ENCODE data around the gene MAPKAP1. TPM values are rescaled to one million over a fixed set of nuclear protein-coding genes. Genes with fewer than 3 reads are reported as not detected.

Gene MAPKAP1
- total and polyA plus RNA-seq, 2 experiments from 2014 or later: 68.5 to 74.5 TPM

DNA sequence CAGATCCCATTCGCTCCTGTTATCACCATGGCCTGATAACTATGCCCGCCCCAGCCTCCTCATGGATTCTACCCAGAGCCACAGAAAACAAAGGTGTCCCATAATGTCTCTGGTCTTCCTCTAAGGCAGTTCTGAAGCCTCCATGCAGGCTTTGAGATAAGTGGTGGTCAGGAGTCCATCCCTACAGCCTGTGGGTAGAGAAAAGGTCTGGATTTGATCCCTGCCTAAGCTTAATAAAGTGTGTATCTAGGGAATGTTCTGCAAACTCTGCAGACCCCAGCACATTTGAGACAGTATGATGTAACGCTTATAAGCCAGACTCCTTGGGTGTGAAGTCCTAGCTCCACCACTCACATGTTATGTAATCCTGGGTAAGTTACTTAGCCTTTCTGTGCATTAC, 187.3 kb downstream of the MAPKAP1 start:
- Histone ChIP-seq H3K9ac (no peak overlapping the region), H3K4me2 (ENCODE audit: unreplicated experiment) (no peak overlapping the region), H3K9me3 (ENCODE audit: low read depth) (no peaks in the 10 kb centered on the region), H3K79me2 (ENCODE audit: insufficient read depth) (peaks cover 18% of the 10 kb centered on the region), H3K36me3 (ENCODE audit: low read depth) (no peaks in the 10 kb centered on the region), H4K20me1 (ENCODE audit: insufficient read depth) (no peaks in the 10 kb centered on the region), H2AFZ (no peak overlapping the region), H3F3A (ENCODE audit: insufficient read depth) (peaks cover 33% of the 10 kb centered on the region), H3K4me3 (no peak overlapping the region), H3K27me3 (replicated peaks; ENCODE audit: insufficient read depth) (no peaks in the 10 kb centered on the region), H3K9me2 (ENCODE audit: insufficient read depth) (no peaks in the 10 kb centered on the region), H3K27ac (no peak overlapping the region), H3K4me1 (ENCODE audit: insufficient read depth) (peaks cover 34% of the 10 kb centered on the region)
- 97 to 99% methylated on average over 3 of the region's 3 CpGs for WGBS, 2 experiments (ENCODE audit: low coverage in 1 of 2, low lambda C conversion rate in 2 of 2, missing lambda C conversion rate in 2 of 2)
- no peak for DNase-seq
- TF ChIP-seq EZH2phosphoT487 (IDR thresholded peaks at IDR 0.05; ENCODE audit: insufficient read depth, low read depth) (no peak), EZH2 (IDR thresholded peaks at IDR 0.05; ENCODE audit: insufficient read depth, poor library complexity, severe bottlenecking) (no peak)
- in situ Hi-C loops (cut with MboI): no loop called here

DNA sequence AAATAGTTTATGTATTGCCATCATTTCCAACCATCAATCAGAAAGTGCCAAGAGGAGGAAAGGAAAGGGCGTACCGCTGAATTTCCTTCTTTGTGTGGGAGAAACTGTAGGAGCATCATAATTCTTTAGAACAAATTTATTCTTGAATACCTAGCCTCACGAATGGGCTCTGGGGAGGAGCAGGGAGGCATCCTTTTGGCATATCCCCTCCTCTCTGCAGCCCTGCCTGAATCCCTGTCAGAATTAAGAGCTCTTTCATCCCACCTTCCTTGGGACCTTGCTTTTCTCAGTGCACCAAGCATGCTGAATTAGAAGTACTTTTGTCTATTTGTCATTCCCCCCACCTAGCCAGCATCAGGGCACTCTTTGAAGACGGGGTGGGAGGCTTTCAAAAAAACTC, 189.4 kb downstream of the MAPKAP1 start:
- H3K9ac ChIP-seq: no peak overlapping the region
- no peaks in the 10 kb centered on the region for H3K36me3 ChIP-seq (ENCODE audit: low read depth)
- no peak overlapping the region for H3K27ac ChIP-seq
- peaks cover 24% of the 10 kb centered on the region for H3F3A ChIP-seq (ENCODE audit: insufficient read depth)
- no peaks in the 10 kb centered on the region for H3K9me3 ChIP-seq (ENCODE audit: low read depth)
- H4K20me1 ChIP-seq (ENCODE audit: insufficient read depth): no peaks in the 10 kb centered on the region
- 99 to 100% methylated on average over 4 of the region's 4 CpGs for WGBS, 2 experiments (ENCODE audit: low coverage in 1 of 2, low lambda C conversion rate in 2 of 2, missing lambda C conversion rate in 2 of 2)
- no peak for DNase-seq
- H3K79me2 ChIP-seq (ENCODE audit: insufficient read depth): 0 out of 2 replicates have a peak, but pooled peaks cover 19% of the 10 kb centered on the region
- no peak overlapping the region for H3K4me3 ChIP-seq
- no peaks in the 10 kb centered on the region for H3K9me2 ChIP-seq (ENCODE audit: insufficient read depth)
- TF ChIP-seq EZH2phosphoT487 (IDR thresholded peaks at IDR 0.05; ENCODE audit: insufficient read depth, low read depth) (no peak), EZH2 (IDR thresholded peaks at IDR 0.05; ENCODE audit: insufficient read depth, poor library complexity, severe bottlenecking) (no peak)
- no peak overlapping the region for H2AFZ ChIP-seq
- in situ Hi-C loops (cut with MboI): no loop called here
- peaks cover 33% of the 10 kb centered on the region for H3K4me1 ChIP-seq (ENCODE audit: insufficient read depth)
- no peak overlapping the region for H3K4me2 ChIP-seq (ENCODE audit: unreplicated experiment)
- H3K27me3 ChIP-seq (replicated peaks; ENCODE audit: insufficient read depth): no peaks in the 10 kb centered on the region

DNA sequence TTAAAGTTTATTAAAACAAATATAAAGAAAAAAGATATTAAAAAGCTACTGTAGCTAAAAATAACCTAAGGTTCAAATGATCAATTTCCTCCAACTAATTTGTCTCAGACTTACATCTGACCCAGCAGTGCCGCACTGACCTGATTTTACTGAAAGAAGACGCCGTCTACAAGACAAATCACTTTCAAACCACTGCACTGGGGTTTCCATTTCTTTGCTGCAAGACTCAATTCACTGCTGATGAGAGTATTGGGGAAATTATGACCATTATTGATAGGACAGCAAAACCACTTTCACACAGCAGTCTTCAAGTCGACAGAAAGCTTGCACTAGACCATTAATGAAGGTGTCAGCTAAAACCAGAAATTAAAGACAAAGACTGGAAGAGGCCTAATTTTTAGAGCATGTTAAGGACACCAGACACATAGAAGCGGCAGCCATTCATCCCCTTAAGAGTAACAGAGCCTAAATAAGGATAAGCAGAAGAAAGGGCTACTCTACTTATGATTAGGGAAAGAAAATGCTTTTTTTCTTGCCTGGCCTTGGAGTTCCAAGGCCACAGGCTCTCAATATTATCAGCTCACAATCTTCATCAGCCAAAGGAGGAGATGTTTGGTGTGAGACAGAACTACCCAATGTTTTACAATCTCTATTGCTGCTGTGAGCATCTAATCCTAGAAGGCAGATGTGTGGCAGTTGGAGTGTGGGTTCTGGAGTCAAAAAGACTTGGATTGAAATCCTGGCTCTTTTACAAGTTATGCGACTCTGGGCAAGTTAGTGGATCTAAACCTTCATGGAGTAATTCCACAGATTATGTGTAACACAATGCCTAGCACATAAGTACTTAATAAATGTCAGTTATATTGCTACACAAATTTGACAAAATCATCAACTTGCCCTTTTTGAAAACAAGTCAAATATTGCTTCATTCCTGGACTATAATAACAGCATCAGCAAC, 190.7 kb downstream of the MAPKAP1 start:
- no peak for TF ChIP-seq EZH2 (IDR thresholded peaks at IDR 0.05; ENCODE audit: insufficient read depth, poor library complexity, severe bottlenecking)
- TF ChIP-seq EZH2phosphoT487 (IDR thresholded peaks at IDR 0.05; ENCODE audit: insufficient read depth, low read depth): no peak
- in situ Hi-C loops (cut with MboI): no loop called here
- 86 to 88% methylated on average over 6 of the region's 6 CpGs for WGBS, 2 experiments (ENCODE audit: low coverage in 1 of 2, low lambda C conversion rate in 2 of 2, missing lambda C conversion rate in 2 of 2)

DNA sequence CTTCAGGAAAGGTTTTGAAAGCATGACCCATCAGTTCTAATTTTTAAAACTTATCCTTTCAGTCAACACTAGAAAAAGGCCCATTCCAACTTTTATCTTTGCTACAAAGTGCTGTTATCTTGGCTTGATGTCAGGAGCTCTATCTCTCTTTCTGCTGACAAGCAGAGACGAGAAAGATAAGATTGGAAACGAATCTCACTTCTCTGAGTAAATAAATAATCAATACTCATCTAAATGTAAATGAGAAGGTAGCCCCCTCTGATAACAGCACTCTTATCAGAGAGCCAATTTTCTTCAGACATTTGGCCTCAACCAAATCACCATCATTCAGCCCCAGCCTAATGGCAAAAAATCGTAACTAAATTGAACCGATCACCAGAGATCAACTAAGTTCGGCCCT, 191.7 kb downstream of the MAPKAP1 start:
- H3K4me1 ChIP-seq (ENCODE audit: insufficient read depth): peaks cover 12% of the 10 kb centered on the region; the same call in 1 of the 2 replicates
- H3K79me2 ChIP-seq (ENCODE audit: insufficient read depth): peaks cover 40% of the 10 kb centered on the region
- no peak overlapping the region for H3K9ac ChIP-seq
- no peaks in the 10 kb centered on the region for H3K9me2 ChIP-seq (ENCODE audit: insufficient read depth)
- H3F3A ChIP-seq (ENCODE audit: insufficient read depth): peaks cover 3% of the 10 kb centered on the region
- no peaks in the 10 kb centered on the region for H3K9me3 ChIP-seq (ENCODE audit: low read depth)
- H3K36me3 ChIP-seq (ENCODE audit: low read depth): no peaks in the 10 kb centered on the region
- H3K4me3 ChIP-seq: no peak overlapping the region
- no peak overlapping the region for H3K4me2 ChIP-seq (ENCODE audit: unreplicated experiment)
- 98 to 99% methylated on average over 5 of the region's 5 CpGs for WGBS, 2 experiments (ENCODE audit: low coverage in 1 of 2, low lambda C conversion rate in 2 of 2, missing lambda C conversion rate in 2 of 2)
- H3K27me3 ChIP-seq (replicated peaks; ENCODE audit: insufficient read depth): no peaks in the 10 kb centered on the region
- no peak overlapping the region for H2AFZ ChIP-seq
- no peak for TF ChIP-seq EZH2phosphoT487 (IDR thresholded peaks at IDR 0.05; ENCODE audit: insufficient read depth, low read depth)
- TF ChIP-seq EZH2 (IDR thresholded peaks at IDR 0.05; ENCODE audit: insufficient read depth, poor library complexity, severe bottlenecking): no peak
- no peaks in the 10 kb centered on the region for H4K20me1 ChIP-seq (ENCODE audit: insufficient read depth)
- in situ Hi-C loops (cut with MboI): no loop called here
- no peak overlapping the region for H3K27ac ChIP-seq
- no peak for DNase-seq

More for the DNA sequence above, 190.7 kb downstream of the MAPKAP1 start:
- Histone ChIP-seq H3K9me3 (ENCODE audit: low read depth) (no peaks in the 10 kb centered on the region), H3K79me2 (ENCODE audit: insufficient read depth) (peaks cover 30% of the 10 kb centered on the region), H3K9ac (no peak overlapping the region), H2AFZ (no peak overlapping the region), H4K20me1 (ENCODE audit: insufficient read depth) (no peaks in the 10 kb centered on the region), H3K4me3 (no peak overlapping the region), H3K9me2 (ENCODE audit: insufficient read depth) (no peaks in the 10 kb centered on the region), H3K4me1 (ENCODE audit: insufficient read depth) (peaks cover 22% of the 10 kb centered on the region), H3K36me3 (ENCODE audit: low read depth) (no peaks in the 10 kb centered on the region), H3K4me2 (ENCODE audit: unreplicated experiment) (no peak overlapping the region), H3K27ac (no peak overlapping the region), H3K27me3 (replicated peaks; ENCODE audit: insufficient read depth) (no peaks in the 10 kb centered on the region), H3F3A (ENCODE audit: insufficient read depth) (peaks cover 12% of the 10 kb centered on the region)
- no peak for DNase-seq

Measured in GM23248 (cell line).